ENCODE data around the gene TRMU. TPM values are rescaled to one million over a fixed set of nuclear protein-coding genes. Genes with fewer than 3 reads are reported as not detected.

The TRMU gene
- total and polyA plus RNA-seq, 8 donors, result 15.0 to 58.0 (median 23.4) TPM

GRCh38 chr22:46390105-46390651, 54.7 kb downstream of the TRMU start:
- Histone ChIP-seq H3K9me3 (no peaks in the 10 kb centered on the region), H3K27me3 (no peaks in the 10 kb centered on the region), H3K4me1 (peaks cover 0 to 5% (median 0%) of the 10 kb centered on the region in 3 donors), H3K36me3 (no peaks in the 10 kb centered on the region), H3K4me3 (peak overlapping the region in 1 of 4 donors; percentile 22), H3K27ac (peak overlapping the region in 3 of 4 donors; percentile 47 to 48 (median 48))
- FAIRE-seq, result no peak
- TF ChIP-seq, protein P1, sequence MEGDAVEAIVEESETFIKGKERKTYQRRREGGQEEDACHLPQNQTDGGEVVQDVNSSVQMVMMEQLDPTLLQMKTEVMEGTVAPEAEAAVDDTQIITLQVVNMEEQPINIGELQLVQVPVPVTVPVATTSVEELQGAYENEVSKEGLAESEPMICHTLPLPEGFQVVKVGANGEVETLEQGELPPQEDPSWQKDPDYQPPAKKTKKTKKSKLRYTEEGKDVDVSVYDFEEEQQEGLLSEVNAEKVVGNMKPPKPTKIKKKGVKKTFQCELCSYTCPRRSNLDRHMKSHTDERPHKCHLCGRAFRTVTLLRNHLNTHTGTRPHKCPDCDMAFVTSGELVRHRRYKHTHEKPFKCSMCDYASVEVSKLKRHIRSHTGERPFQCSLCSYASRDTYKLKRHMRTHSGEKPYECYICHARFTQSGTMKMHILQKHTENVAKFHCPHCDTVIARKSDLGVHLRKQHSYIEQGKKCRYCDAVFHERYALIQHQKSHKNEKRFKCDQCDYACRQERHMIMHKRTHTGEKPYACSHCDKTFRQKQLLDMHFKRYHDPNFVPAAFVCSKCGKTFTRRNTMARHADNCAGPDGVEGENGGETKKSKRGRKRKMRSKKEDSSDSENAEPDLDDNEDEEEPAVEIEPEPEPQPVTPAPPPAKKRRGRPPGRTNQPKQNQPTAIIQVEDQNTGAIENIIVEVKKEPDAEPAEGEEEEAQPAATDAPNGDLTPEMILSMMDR (IDR thresholded peaks at IDR 0.05), result no peak
- WGBS, 2 donors, result 48 to 49% methylated on average over 17 to 20 of the region's 20 CpGs
- intact Hi-C loops (cut with DNase I), result loop anchor here in 1 of 3 donors (5.0 kb wide), 1 partner anchor 38 kb away; no protein-coding TSS in a partner anchor
- peak in 2 of 6 donors; percentile 41 to 57 for DNase-seq
- peak; percentile 41 to 57 (median 49) for ATAC-seq

GRCh38 chr22:46390652-46391301, 55.3 kb downstream of the TRMU start:
- Histone ChIP-seq H3K27me3 (no peaks in the 10 kb centered on the region), H3K27ac (peak overlapping the region; percentile 47 to 61 (median 48)), H3K4me1 (peaks cover 0 to 5% (median 0%) of the 10 kb centered on the region in 3 donors), H3K36me3 (no peaks in the 10 kb centered on the region), H3K4me3 (peak overlapping the region in 1 of 4 donors; percentile 22), H3K9me3 (no peaks in the 10 kb centered on the region)
- TF ChIP-seq, protein P1 (IDR thresholded peaks at IDR 0.05), result peak; percentile 17 to 54 (median 36)
- intact Hi-C loops (cut with DNase I), result loop anchor here in 1 of 3 donors (5.0 kb wide), 1 partner anchor 38 kb away; no protein-coding TSS in a partner anchor
- DNase-seq (peak; percentile 81 to 95 (median 86)), ATAC-seq (peak; percentile 90 to 95 (median 95)), FAIRE-seq (no peak)
- 16 to 18% methylated on average over 32 of the region's 32 CpGs for WGBS, 2 donors

GRCh38 chr22:46391486-46392136, 56.1 kb downstream of the TRMU start:
- DNase-seq (peak in 1 of 6 donors; percentile 83), FAIRE-seq (no peak), ATAC-seq (no peak)
- Histone ChIP-seq H3K9me3 (no peaks in the 10 kb centered on the region), H3K36me3 (no peaks in the 10 kb centered on the region), H3K27ac (no peak overlapping the region), H3K4me3 (no peak overlapping the region), H3K27me3 (no peaks in the 10 kb centered on the region), H3K4me1 (peaks cover 0 to 5% (median 0%) of the 10 kb centered on the region in 3 donors)
- intact Hi-C loops (cut with DNase I), result loop anchor here in 1 of 3 donors (5.0 kb wide), 1 partner anchor 39 kb away; no protein-coding TSS in a partner anchor
- WGBS, 2 donors, result 81 to 90% methylated on average over 36 of the region's 36 CpGs
- TF ChIP-seq, protein P1 (IDR thresholded peaks at IDR 0.05), result no peak

GRCh38 chr22:46392137-46392844, 56.8 kb downstream of the TRMU start:
- ATAC-seq (no peak), DNase-seq (peak in 1 of 6 donors; percentile 46), FAIRE-seq (no peak)
- TF ChIP-seq, protein P1 (IDR thresholded peaks at IDR 0.05), result no peak
- intact Hi-C loops (cut with DNase I), result loop anchor here in 1 of 3 donors (5.0 kb wide), 1 partner anchor 40 kb away; no protein-coding TSS in a partner anchor
- Histone ChIP-seq H3K4me1 (peaks cover 0 to 5% (median 0%) of the 10 kb centered on the region in 3 donors), H3K9me3 (no peaks in the 10 kb centered on the region), H3K36me3 (no peaks in the 10 kb centered on the region), H3K27ac (no peak overlapping the region), H3K4me3 (no peak overlapping the region), H3K27me3 (no peaks in the 10 kb centered on the region)
- 76 to 84% methylated on average over 16 of the region's 16 CpGs for WGBS, 2 donors

Measured in pancreas (tissue), 10 donors.